HPDE6-E6E7 (cell line): ENCODE measurements around the gene ZNF302.

Source experiments
- DNase-seq: peaks from one replicate; pipeline ENCODE4 v3.0.0; 2011; ENCODE audit warnings: missing footprints; ENCODE audit errors: extremely low spot score

Gene ZNF302

DNA sequence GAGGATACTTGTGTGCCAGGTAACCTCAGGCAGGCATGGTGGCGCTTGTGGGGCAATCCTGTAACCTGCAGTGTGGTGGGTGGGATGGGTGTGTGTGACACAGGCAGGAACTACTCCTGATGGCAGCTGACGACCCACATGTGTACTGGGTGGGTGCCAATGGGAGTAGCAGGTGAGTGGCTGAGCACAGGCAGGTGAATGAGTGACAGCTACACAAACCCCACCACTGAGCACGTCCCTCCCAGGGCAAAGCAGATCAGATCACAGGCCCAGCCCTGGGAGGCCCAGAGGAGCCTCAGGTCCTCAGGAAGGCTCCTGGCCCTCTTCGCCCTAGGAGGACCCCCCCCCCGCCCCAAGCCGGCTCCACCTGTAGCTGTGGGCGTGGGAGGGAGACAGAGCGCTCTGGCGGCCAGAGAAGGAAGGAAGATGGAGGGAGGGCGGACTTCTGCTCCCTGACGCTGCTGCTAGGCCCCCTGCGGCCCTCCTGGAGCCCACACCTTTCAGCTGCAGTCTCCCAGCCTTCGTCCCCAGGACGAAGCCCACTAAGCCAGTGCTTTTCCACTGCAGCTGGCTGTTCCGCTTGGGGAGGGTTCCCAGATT is 55.2 kb downstream of the ZNF302 start:
- no peak for DNase-seq

DNA sequence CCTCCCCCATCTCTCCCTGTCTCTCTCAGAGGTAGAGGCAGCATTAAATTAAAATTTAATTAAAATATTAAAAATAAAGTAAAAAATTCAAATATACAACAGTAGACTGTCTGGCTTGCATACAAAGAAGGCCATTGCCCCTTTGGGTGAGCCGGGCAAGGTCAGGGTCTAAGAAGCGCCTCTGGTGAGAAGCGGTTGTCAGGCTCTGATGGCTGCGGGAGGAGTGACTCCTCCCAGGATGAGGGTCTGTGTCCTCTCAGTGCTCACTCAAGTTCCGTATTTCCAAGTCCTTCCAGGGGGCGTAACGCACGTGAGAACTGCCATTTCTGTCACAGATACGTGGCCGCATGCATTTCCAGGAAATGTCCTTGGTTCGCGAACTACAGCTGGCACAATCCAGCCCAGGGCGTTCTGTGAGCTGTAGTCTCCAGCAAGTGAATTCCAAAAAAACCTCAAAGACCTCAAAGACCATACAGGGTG is 55.8 kb downstream of the ZNF302 start:
- no peak for DNase-seq

DNA sequence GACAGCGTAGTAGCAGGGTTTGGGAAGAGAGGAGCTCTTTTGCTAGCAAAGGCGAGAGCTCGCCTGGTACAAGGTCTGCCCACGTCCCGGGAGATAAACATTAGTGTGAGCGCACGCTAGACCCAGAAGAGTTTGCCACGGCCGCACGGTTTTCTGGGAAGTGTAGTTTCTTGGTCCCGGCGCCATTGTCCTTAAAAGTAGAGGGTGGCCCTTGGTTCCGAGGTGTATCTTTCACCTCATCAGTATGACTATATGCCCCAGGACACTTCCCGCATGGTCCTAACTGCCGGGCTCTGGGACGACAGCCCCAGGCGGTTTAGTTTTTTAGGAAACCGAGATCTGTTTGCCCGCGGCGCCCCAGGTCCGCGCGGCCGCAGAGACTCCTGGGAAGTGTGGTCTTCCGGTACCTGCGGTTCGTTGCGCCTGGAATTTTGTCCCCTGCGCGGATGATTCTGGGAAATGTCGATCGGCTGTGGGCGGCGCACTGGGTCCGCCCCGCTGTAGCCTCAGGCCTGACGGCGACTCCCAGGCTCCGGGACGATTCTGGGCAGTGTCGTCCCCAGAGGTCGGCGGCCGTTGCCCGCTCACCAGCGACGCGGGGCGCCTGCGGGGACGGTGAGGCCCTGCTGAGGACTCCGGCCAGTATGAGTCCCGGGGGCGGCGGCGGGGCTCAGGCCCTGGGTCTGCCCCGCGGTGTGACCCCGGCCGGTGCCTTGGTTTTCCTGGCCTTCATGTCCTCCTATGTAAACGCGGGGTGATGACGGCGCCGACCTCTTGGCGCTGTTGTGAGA is 56.5 kb downstream of the ZNF302 start, which contains the start of gene ZNF181:
Gene ZNF181 (plus strand): TSS at position 498 of the 791 bp plus-strand sequence. CDS start 795 bp downstream, outside the sequence.
- DNase-seq, result peak; percentile 78

GRCh38 chr19:34734537-34735103 is 57.1 kb downstream of the ZNF302 start:
- no peak for DNase-seq
